ENCODE data around the gene HMCN2. TPM values are rescaled to one million over a fixed set of nuclear protein-coding genes. Genes with fewer than 3 reads are reported as not detected.

Gene HMCN2
- total and polyA plus RNA-seq, 2 of the 4 experiments (the other 2 are of a cell fraction): 0.02 TPM; not detected in 1

DNA sequence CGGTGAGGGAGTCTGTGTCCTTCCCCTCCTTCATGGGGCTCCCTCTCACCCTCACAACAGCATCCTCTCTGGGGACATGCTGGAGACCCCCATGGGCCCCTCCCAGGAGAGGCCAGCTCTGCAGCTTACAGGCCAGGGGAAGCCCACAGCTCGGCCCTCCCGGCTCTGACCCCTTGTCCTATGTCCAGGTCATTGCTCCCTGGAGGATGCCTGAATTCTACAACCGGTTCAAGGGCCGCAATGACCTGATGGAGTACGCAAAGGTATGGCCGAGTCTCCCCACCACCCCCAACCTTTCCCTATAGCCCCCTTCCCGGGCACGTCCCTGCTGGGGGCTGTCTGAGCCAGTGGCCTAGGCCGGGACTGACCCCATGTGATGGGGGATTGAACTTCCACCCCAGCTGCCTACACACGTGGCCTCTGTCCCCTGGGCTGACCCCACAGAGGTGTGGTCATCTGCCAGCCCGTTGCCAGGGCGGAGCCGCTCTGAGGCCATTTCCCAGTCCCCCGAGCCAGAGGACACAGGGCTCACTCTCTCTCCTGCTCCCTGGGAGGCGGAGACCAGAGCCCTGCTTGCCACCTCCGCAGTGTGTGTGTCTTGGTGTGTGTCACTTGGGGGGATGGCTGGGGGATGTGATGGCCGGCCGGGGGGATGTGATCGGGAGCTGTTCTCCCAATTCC, 201.1 kb downstream of the HMCN2 start:
- Histone ChIP-seq H3K36me3 (ENCODE audit: control insufficient read depth, insufficient read depth, low read length) (no peaks in the 10 kb centered on the region), H3K18ac (ENCODE audit: low read depth, low read length) (no peak overlapping the region), H2BK5ac (ENCODE audit: low read depth, low read length, poor library complexity, severe bottlenecking) (no peak overlapping the region), H3K23ac (ENCODE audit: low read depth, low read length) (no peak overlapping the region), H2AFZ (replicated peaks; ENCODE audit: low read length, poor library complexity) (no peak overlapping the region), H2BK120ac (ENCODE audit: low read depth, low read length) (no peak overlapping the region), H2BK20ac (ENCODE audit: low read depth, low read length) (no peak overlapping the region), H4K91ac (ENCODE audit: insufficient read depth, low read depth, low read length) (no peak overlapping the region), H4K5ac (ENCODE audit: low read depth, low read length) (no peak overlapping the region), H3K9me3 (ENCODE audit: control insufficient read depth, insufficient read depth, low read length) (no peaks in the 10 kb centered on the region), H3K14ac (replicated peaks; ENCODE audit: low read depth, low read length) (no peak overlapping the region), H3K4ac (ENCODE audit: low read depth, low read length) (no peak overlapping the region), H3K27ac (ENCODE audit: insufficient read depth, low read length) (no peak overlapping the region), H3K4me2 (ENCODE audit: low read depth, low read length) (no peak overlapping the region), H3K27me3 (ENCODE audit: control insufficient read depth, insufficient read depth, low read length) (peaks cover 26% of the 10 kb centered on the region), H3K4me1 (ENCODE audit: control insufficient read depth, insufficient read depth, low read length) (no peaks in the 10 kb centered on the region), H3K9me1 (ENCODE audit: insufficient read depth, low read length) (no peaks in the 10 kb centered on the region), H2AK5ac (ENCODE audit: low read depth, low read length) (no peak overlapping the region), H4K8ac (ENCODE audit: low read depth in 2 of 2, low read length in 2 of 2) (no peak overlapping the region), H3K56ac (ENCODE audit: extremely low read depth, insufficient read depth, low read length) (no peak overlapping the region), H4K20me1 (ENCODE audit: insufficient read depth, low read length) (no peaks in the 10 kb centered on the region), H3K9ac (ENCODE audit: low read depth, low read length) (no peak overlapping the region), H2AK9ac (replicated peaks; ENCODE audit: low read depth, low read length, poor library complexity) (no peak overlapping the region), H2BK15ac (ENCODE audit: low read depth, low read length) (no peak overlapping the region), H3K79me1 (ENCODE audit: low read depth in 1 of 2, low read length in 2 of 2) (no peaks in the 10 kb centered on the region), H3K4me3 (ENCODE audit: insufficient read depth, low read depth, low read length) (no peak overlapping the region)
- DNase-seq (no peak), ATAC-seq (ENCODE audit: low read depth) (no peak)
- BruUV-seq (replicated peaks): no TSS peak
- TF ChIP-seq, protein P1, sequence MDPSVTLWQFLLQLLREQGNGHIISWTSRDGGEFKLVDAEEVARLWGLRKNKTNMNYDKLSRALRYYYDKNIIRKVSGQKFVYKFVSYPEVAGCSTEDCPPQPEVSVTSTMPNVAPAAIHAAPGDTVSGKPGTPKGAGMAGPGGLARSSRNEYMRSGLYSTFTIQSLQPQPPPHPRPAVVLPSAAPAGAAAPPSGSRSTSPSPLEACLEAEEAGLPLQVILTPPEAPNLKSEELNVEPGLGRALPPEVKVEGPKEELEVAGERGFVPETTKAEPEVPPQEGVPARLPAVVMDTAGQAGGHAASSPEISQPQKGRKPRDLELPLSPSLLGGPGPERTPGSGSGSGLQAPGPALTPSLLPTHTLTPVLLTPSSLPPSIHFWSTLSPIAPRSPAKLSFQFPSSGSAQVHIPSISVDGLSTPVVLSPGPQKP (IDR thresholded peaks at IDR 0.05; ENCODE audit: borderline replicate concordance, low read depth, low read length): no peak
- no peak for TF ChIP-seq RCOR1 (IDR thresholded peaks at IDR 0.05; ENCODE audit: insufficient replicate concordance, low read length)
- TF ChIP-seq BHLHE40 (IDR thresholded peaks at IDR 0.05; ENCODE audit: low read depth, low read length): no peak
- TF ChIP-seq POLR2A (IDR thresholded peaks at IDR 0.05; ENCODE audit: low read depth, low read length): no peak
- no peak for TF ChIP-seq NFE2L2 (IDR thresholded peaks at IDR 0.05; ENCODE audit: low read depth, low read length)
- TF ChIP-seq MAZ (IDR thresholded peaks at IDR 0.05; ENCODE audit: borderline replicate concordance, low read depth, low read length): no peak
- TF ChIP-seq, protein P2, sequence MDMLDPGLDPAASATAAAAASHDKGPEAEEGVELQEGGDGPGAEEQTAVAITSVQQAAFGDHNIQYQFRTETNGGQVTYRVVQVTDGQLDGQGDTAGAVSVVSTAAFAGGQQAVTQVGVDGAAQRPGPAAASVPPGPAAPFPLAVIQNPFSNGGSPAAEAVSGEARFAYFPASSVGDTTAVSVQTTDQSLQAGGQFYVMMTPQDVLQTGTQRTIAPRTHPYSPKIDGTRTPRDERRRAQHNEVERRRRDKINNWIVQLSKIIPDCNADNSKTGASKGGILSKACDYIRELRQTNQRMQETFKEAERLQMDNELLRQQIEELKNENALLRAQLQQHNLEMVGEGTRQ (IDR thresholded peaks at IDR 0.05; ENCODE audit: low read depth, low read length): no peak
- TF ChIP-seq RAD21 (IDR thresholded peaks at IDR 0.05; ENCODE audit: low read length): no peak
- no peak for TF ChIP-seq SMC3 (IDR thresholded peaks at IDR 0.05; ENCODE audit: low read depth, low read length)
- no peak for TF ChIP-seq CEBPB (IDR thresholded peaks at IDR 0.05; ENCODE audit: low read depth, low read length)
- TF ChIP-seq RFX5 (IDR thresholded peaks at IDR 0.05; ENCODE audit: low read depth, low read length): no peak
- no peak for TF ChIP-seq FOS (IDR thresholded peaks at IDR 0.05; ENCODE audit: low read depth, low read length)
- TF ChIP-seq, protein P3, sequence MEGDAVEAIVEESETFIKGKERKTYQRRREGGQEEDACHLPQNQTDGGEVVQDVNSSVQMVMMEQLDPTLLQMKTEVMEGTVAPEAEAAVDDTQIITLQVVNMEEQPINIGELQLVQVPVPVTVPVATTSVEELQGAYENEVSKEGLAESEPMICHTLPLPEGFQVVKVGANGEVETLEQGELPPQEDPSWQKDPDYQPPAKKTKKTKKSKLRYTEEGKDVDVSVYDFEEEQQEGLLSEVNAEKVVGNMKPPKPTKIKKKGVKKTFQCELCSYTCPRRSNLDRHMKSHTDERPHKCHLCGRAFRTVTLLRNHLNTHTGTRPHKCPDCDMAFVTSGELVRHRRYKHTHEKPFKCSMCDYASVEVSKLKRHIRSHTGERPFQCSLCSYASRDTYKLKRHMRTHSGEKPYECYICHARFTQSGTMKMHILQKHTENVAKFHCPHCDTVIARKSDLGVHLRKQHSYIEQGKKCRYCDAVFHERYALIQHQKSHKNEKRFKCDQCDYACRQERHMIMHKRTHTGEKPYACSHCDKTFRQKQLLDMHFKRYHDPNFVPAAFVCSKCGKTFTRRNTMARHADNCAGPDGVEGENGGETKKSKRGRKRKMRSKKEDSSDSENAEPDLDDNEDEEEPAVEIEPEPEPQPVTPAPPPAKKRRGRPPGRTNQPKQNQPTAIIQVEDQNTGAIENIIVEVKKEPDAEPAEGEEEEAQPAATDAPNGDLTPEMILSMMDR (conservative IDR thresholded peaks at IDR 0.05; ENCODE audit: low read depth, low read length): no peak
- in situ Hi-C loops (cut with MboI; ENCODE audit: low sequenced_read_pairs) (no loop called here), intact Hi-C loops (cut with micrococcal nuclease) (no loop called here), dilution Hi-C loops (cut with HindIII; ENCODE audit: low sequenced_read_pairs, unreplicated experiment) (no loop called here)
- POLR2A ChIA-PET (ENCODE audit: unreplicated experiment): no interaction called here
- CTCF ChIA-PET: interaction anchor here (1.3 kb wide), 1 partner anchor 216 kb away, joined by 3 read pairs; no protein-coding TSS in a partner anchor
- WGBS, 2 experiments (ENCODE audit: extremely low coverage in 2 of 2, insufficient read length in 1 of 2): no CpG with 5 or more reads among the region's 20 CpGs
